Stomach (tissue), 9 donors: ENCODE data around the gene EOMES. TPM values are rescaled to one million over a fixed set of nuclear protein-coding genes. Genes with fewer than 3 reads are reported as not detected.

Experiments
- DNase-seq, 2 donors: peaks; one replicate each; pipeline versions ENCODE4 v3.0.0 to v3.0.0-alpha.2; 2013 to 2019
- H3K27ac ChIP-seq, 5 donors: fragments of 200-600 bp in 4 of 5; sonication (generic) in 4 of 5; one replicate each; pipeline ENCODE4 v1.5.1; 2013 to 2019; ENCODE audit warnings: mild to moderate bottlenecking in 1 of 5, moderate library complexity in 1 of 5
- H3K27me3 ChIP-seq, 3 donors: fragments of 200-600 bp; sonication (generic); one replicate each; pipeline ENCODE4 v1.5.1; 2017 to 2019; ENCODE audit warnings: mixed run types in 1 of 3
- H3K36me3 ChIP-seq, 4 donors: fragments of 200-600 bp; sonication (generic); 1 replicate in 3 of 4; 2 replicates in 1 of 4; pipeline ENCODE4 v1.5.1; 2016 to 2019
- H3K4me1 ChIP-seq, 4 donors: fragments of 200-600 bp; sonication (generic); one replicate each; pipeline ENCODE4 v1.5.1; 2016 to 2019
- H3K4me3 ChIP-seq, 4 donors: fragments of 200-600 bp; sonication (generic) in 3 of 4; one replicate each; pipeline ENCODE4 v1.5.1; 2016 to 2019; ENCODE audit warnings: mild to moderate bottlenecking in 1 of 4
- H3K9me3 ChIP-seq, 4 donors: fragments of 200-600 bp; sonication (generic); one replicate each; pipeline ENCODE4 v1.5.1; 2016 to 2019
- EP300 ChIP-seq: sonication (generic); formaldehyde crosslinking; IDR thresholded peaks from one replicate; pipeline ENCODE4 v1.6.1; 2017; ENCODE audit warnings: antibody characterized with exemption
- POLR2A ChIP-seq, 4 donors: fragments of 450-650 bp; IDR thresholded peaks; one replicate each; pipeline ENCODE4 v1.6.1; 2016; ENCODE audit warnings: antibody characterized with exemption in 4 of 4, control low read depth in 2 of 4, mild to moderate bottlenecking in 1 of 4, moderate library complexity in 1 of 4
- POLR2AphosphoS5 ChIP-seq, 3 donors: sonication (generic); formaldehyde crosslinking; IDR thresholded peaks; one replicate each; pipeline ENCODE4 v1.6.1; 2016; ENCODE audit warnings: antibody characterized with exemption in 3 of 3
- WGBS, 5 donors: extraction: QIAGEN DNeasy Blood & Tissue Kit in 3 of 5; methylation state at CpG; one replicate each; pipeline versions ENCODE4 v1.1.5 to v1.1.7; 2013 to 2018; 5-methylcytosine and 5-hydroxymethylcytosine counted together
- intact Hi-C: fragments of 100-400 bp; cut with DNase I; formaldehyde crosslinking; loops from one replicate; pipeline ENCODE4 v1.15.1; 2023; ENCODE audit warnings: low total_unique reads
- polyA plus RNA-seq, 3 donors: library from polyadenylated mRNA; stranded (reverse); fragments of 200-250 nt; gene quantifications; one replicate each; pipeline ENCODE4 v1.2.3, GENCODE V29; 2013
- total RNA-seq, 5 donors: library from RNA; depleted of rRNA; stranded (reverse); fragments of >200 nt; gene quantifications; one replicate each; pipeline versions ENCODE4 v1.1.0 to v1.2.3, GENCODE V29; 2014 to 2016
- TF ChIP-seq, protein P1 (sequence below), 7 experiments: fragments of 450-650 bp in 4 of 7; fragments of 200-600 bp in 3 of 7; sonication (generic) in 3 of 7; IDR thresholded peaks; one replicate each; pipeline ENCODE4 v1.5.1; 2016 to 2019; ENCODE audit warnings: antibody characterized with exemption in 7 of 7, control low read depth in 2 of 7, mild to moderate bottlenecking in 1 of 7
- donor health status: healthy with polysubstance abuse.
- donor health status: Bipolar disorder and iron deficiency.
- donor health status: healthy.

The EOMES gene
- total and polyA plus RNA-seq, 8 donors = 0.10 to 0.58 (median 0.34) TPM; not detected in 4

DNA sequence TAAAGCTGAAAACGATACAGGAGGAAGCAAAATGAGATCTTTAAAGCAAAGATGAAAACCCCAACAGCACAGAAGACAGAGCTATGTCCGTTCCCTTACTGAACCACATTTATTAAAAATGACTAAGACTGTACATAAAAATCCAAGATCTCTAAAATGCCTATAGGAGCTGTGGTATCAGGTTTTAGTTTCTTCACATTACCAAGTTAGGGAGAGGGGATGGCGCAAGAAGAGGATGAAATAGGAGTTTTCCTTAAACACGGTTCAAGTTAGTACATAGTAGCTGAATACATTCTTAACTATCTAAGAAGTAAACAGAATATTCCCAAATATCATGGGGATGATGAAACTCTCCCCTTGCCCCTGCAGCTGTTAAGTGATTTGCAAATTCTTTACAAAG lies 6.3 kb downstream of the EOMES start:
- Histone ChIP-seq H3K9me3 (no peaks in the 10 kb centered on the region), H3K27me3 (peaks cover 9 to 87% (median 58%) of the 10 kb centered on the region in 3 donors), H3K4me3 (no peak overlapping the region), H3K27ac (no peak overlapping the region), H3K4me1 (peaks cover 27 to 43% (median 36%) of the 10 kb centered on the region in 4 donors), H3K36me3 (no peaks in the 10 kb centered on the region)
- no peak for TF ChIP-seq POLR2AphosphoS5 (IDR thresholded peaks at IDR 0.05)
- TF ChIP-seq EP300 = no peak
- TF ChIP-seq POLR2A (IDR thresholded peaks at IDR 0.05) = no peak
- TF ChIP-seq, protein P1, sequence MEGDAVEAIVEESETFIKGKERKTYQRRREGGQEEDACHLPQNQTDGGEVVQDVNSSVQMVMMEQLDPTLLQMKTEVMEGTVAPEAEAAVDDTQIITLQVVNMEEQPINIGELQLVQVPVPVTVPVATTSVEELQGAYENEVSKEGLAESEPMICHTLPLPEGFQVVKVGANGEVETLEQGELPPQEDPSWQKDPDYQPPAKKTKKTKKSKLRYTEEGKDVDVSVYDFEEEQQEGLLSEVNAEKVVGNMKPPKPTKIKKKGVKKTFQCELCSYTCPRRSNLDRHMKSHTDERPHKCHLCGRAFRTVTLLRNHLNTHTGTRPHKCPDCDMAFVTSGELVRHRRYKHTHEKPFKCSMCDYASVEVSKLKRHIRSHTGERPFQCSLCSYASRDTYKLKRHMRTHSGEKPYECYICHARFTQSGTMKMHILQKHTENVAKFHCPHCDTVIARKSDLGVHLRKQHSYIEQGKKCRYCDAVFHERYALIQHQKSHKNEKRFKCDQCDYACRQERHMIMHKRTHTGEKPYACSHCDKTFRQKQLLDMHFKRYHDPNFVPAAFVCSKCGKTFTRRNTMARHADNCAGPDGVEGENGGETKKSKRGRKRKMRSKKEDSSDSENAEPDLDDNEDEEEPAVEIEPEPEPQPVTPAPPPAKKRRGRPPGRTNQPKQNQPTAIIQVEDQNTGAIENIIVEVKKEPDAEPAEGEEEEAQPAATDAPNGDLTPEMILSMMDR (IDR thresholded peaks at IDR 0.05) = no peak
- WGBS, 5 donors = 55 to 76% (median 62%) methylated on average over 4 of the region's 4 CpGs
- DNase-seq = no peak
- intact Hi-C loops = loop anchor here (10.0 kb wide), 1 partner anchor 599 kb away; no protein-coding TSS in a partner anchor

DNA sequence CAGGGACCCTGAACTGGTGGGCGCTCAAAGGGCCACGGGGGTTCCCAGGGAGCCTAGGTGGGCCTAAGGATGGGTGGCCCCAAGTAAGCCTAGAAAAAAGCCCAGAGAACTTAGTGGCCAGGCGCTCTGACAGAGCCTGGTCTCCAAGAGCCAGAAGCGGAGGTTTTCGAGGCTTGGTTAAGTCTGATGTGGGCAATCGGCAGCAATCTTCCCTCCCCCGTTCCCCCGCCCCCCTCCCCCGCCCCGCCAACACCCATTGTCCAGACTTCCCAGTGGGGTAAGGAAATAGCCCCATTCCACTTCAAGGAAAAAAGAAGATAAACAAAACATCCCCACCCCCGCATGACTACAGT lies 6.7 kb downstream of the EOMES start:
- no peak overlapping the region for H3K27ac ChIP-seq
- WGBS, 5 donors = 10 to 18% (median 15%) methylated on average over 9 to 11 of the region's 11 CpGs
- no peaks in the 10 kb centered on the region for H3K9me3 ChIP-seq
- no peak for DNase-seq
- TF ChIP-seq EP300 = no peak
- TF ChIP-seq POLR2A (IDR thresholded peaks at IDR 0.05) = no peak
- TF ChIP-seq, protein P1 (IDR thresholded peaks at IDR 0.05) = no peak
- TF ChIP-seq POLR2AphosphoS5 (IDR thresholded peaks at IDR 0.05) = no peak
- H3K4me3 ChIP-seq = peak overlapping the region in 3 of 4 donors; percentile 0 to 68 (median 28)
- H3K27me3 ChIP-seq = peaks cover 7 to 82% (median 54%) of the 10 kb centered on the region in 3 donors
- intact Hi-C loops = loop anchor here (10.0 kb wide), 1 partner anchor 599 kb away; no protein-coding TSS in a partner anchor
- H3K36me3 ChIP-seq = no peaks in the 10 kb centered on the region
- peaks cover 24 to 40% (median 33%) of the 10 kb centered on the region in 4 donors for H3K4me1 ChIP-seq

DNA sequence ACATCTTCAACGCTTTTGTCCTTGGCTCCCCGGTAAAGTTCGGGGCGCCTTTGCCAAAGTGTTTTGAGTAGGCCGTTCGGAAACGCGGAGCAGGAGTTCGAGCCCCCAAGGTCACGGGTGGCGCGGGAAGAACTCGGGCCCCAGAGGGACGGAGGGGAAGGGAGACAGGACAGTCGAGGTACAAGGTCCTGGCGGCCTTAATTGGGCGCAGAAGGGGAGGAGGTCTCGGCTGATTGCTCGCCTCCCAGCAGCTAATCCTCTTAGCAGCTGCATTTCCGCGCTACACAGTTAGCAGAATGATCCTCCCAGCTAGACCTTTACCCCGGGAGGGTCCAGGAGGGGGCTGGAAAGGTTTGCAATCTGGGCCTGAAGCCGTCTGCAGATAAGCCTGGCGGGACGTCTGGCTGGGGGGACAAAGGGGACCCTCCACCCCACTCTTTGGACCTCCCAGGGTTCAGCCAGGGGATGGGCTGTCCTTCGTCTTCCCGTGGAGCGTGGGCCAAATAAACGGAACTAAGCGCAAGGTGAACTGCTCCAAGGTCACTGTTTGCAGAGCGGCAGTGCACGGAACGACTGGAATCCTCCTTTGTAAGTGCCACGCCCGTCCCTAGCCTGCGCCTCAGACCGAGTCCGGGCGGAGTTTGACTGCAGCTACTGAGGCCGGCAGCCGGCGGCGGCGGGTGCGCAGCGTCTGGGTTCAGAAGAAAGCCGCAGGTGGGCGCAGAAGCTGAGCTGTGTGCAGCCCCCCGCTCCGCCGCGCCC lies 7.2 kb downstream of the EOMES start:
- 4 to 11% (median 5%) methylated on average over 36 to 52 of the region's 52 CpGs for WGBS, 5 donors
- Histone ChIP-seq H3K27me3 (peaks cover 7 to 82% (median 50%) of the 10 kb centered on the region in 3 donors), H3K9me3 (no peaks in the 10 kb centered on the region), H3K4me1 (peaks cover 24 to 40% (median 33%) of the 10 kb centered on the region in 4 donors), H3K27ac (no peak overlapping the region), H3K36me3 (no peaks in the 10 kb centered on the region), H3K4me3 (peak overlapping the region in 3 of 4 donors; percentile 4 to 68 (median 28))
- intact Hi-C loops = loop anchor here (10.0 kb wide), 1 partner anchor 600 kb away; no protein-coding TSS in a partner anchor
- DNase-seq = peak; percentile 58 to 74
- TF ChIP-seq, protein P1 (IDR thresholded peaks at IDR 0.05) = no peak
- TF ChIP-seq POLR2AphosphoS5 (IDR thresholded peaks at IDR 0.05) = no peak

GRCh38 chr3:27714146-27714526 lies 8.0 kb downstream of the EOMES start:
- H3K9me3 ChIP-seq = no peaks in the 10 kb centered on the region
- no peaks in the 10 kb centered on the region for H3K36me3 ChIP-seq
- peak in 1 of 2 donors; percentile 17 for DNase-seq
- H3K4me3 ChIP-seq = peak overlapping the region in 3 of 4 donors; percentile 57 to 68 (median 64)
- H3K27me3 ChIP-seq = peaks cover 7 to 78% (median 44%) of the 10 kb centered on the region in 3 donors
- H3K4me1 ChIP-seq = peaks cover 24 to 40% (median 33%) of the 10 kb centered on the region in 4 donors
- intact Hi-C loops = loop anchor here (10.0 kb wide), 1 partner anchor 601 kb away; no protein-coding TSS in a partner anchor
- no peak overlapping the region for H3K27ac ChIP-seq
- TF ChIP-seq, protein P1 (IDR thresholded peaks at IDR 0.05) = no peak
- TF ChIP-seq POLR2A (IDR thresholded peaks at IDR 0.05) (no peak), EP300 (no peak), POLR2AphosphoS5 (IDR thresholded peaks at IDR 0.05) (no peak)
- 6 to 16% (median 8%) methylated on average over 11 of the region's 11 CpGs for WGBS, 5 donors
